Peyer's patch (tissue), 4 donors: ENCODE results near the gene BICRA.

Source experiments
- POLR2A ChIP-seq, 2 donors: fragments of 450-650 bp; IDR thresholded peaks; one replicate each; pipeline ENCODE4 v1.5.1; 2017; ENCODE audit warnings: antibody characterized with exemption in 2 of 2, mild to moderate bottlenecking in 2 of 2, moderate library complexity in 2 of 2
- TF ChIP-seq, protein P1 (sequence below), 6 experiments: fragments of 450-650 bp in 4 of 6; fragments of 200-600 bp in 2 of 6; sonication (generic) in 1 of 6; IDR thresholded peaks; one replicate each; pipeline ENCODE4 v1.5.1; 2017 to 2019; ENCODE audit warnings: antibody characterized with exemption in 6 of 6, mild to moderate bottlenecking in 3 of 6, moderate library complexity in 1 of 6

DNA sequence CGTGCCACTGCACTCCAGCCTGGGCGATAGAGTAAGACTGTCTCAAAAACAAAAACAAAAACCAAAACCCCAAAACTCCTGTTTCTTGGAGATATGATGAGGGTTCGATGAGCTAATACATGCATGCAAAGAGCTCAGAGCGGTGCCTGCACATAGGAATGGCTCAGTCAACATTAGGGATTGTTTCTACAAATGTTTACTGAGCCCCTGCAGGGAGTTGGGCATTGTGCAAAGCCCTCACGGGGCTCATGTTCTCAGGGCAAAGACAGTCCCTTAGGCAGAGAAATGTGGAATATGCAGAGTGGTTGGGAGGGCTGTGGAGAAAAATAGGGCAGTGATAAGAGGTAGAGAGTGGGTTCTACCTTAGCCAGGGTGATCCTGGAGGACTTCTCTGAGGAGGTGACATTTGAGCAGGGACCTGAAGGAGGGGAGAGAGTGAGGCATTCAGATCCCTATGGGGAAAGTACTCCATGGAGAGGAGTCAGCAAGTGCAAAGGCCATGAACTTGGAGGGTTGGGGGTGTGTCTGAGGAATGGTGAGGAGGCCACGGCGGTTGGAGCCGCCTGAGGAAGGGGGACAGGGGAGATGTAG lies 102.8 kb downstream of the BICRA start:
- TF ChIP-seq, protein P1, sequence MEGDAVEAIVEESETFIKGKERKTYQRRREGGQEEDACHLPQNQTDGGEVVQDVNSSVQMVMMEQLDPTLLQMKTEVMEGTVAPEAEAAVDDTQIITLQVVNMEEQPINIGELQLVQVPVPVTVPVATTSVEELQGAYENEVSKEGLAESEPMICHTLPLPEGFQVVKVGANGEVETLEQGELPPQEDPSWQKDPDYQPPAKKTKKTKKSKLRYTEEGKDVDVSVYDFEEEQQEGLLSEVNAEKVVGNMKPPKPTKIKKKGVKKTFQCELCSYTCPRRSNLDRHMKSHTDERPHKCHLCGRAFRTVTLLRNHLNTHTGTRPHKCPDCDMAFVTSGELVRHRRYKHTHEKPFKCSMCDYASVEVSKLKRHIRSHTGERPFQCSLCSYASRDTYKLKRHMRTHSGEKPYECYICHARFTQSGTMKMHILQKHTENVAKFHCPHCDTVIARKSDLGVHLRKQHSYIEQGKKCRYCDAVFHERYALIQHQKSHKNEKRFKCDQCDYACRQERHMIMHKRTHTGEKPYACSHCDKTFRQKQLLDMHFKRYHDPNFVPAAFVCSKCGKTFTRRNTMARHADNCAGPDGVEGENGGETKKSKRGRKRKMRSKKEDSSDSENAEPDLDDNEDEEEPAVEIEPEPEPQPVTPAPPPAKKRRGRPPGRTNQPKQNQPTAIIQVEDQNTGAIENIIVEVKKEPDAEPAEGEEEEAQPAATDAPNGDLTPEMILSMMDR (IDR thresholded peaks at IDR 0.05), result no peak
- no peak for TF ChIP-seq POLR2A (IDR thresholded peaks at IDR 0.05)
